HepG2 (cell line): ENCODE data around the gene MISP3. TPM values are rescaled to one million over a fixed set of nuclear protein-coding genes. Genes with fewer than 3 reads are reported as not detected.

Source experiments
- ATAC-seq: fragments of 200-7000 bp; cut with Tn5 transposase; 3 replicates; pipeline ENCODE4 v1.9.1; 2020; ENCODE audit warnings: mild to moderate bottlenecking, moderate library complexity
- BruUV-seq: library from RNA; stranded (reverse); fragments of 400-500 nt; replicated peaks from 2 replicates; lab custom pipeline; 2021; lab: Mats Ljungman, UMichigan
- CTCF ChIA-PET: fragments of 300-600 bp; formaldehyde crosslinking; extraction: SDS; loops from one replicate; lab custom pipeline; 2021; ENCODE audit warnings: low total read pairs, inconsistent platforms, low intra/inter-chr PET ratio; lab: Yijun Ruan, JAX
- POLR2A ChIA-PET: fragments of 350-600 bp; sonication (Branson Sonifier 250); formaldehyde crosslinking; loops from one replicate; lab custom pipeline; 2020; ENCODE audit warnings: antibody characterized with exemption, inconsistent platforms; lab: Yijun Ruan, JAX
- DNase-seq: peaks from one replicate; pipeline ENCODE4 v3.0.0-alpha.2; 2015; ENCODE audit warnings: low spot score
- FAIRE-seq: peaks from 3 replicates; lab custom pipeline; 2011; peaks lifted over from hg19 to GRCh38; lab: Jason Lieb, UNC
- H2AFZ ChIP-seq: one replicate; pipeline ENCODE4 v1.6.1; 2011; ENCODE audit warnings: low read length, inconsistent platforms
- H3K27ac ChIP-seq: fragments of 300-600 bp; 3 replicates; pipeline ENCODE4 v1.8.0; 2011; ENCODE audit warnings: mixed run types, mild to moderate bottlenecking, mixed read lengths, low read length, inconsistent platforms; ENCODE audit not compliant: insufficient read depth; ENCODE audit errors: extremely low read length
- H3K27me3 ChIP-seq, 2 experiments: fragments of 200-600 bp in 1 of 2; 2 replicates in 1 of 2; 3 replicates in 1 of 2; pipeline versions ENCODE4 v1.6.0 to v1.8.0; 2011; ENCODE audit warnings: low read length in 2 of 2, mild to moderate bottlenecking in 2 of 2, moderate library complexity in 2 of 2, inconsistent platforms in 1 of 2; ENCODE audit not compliant: insufficient read depth in 2 of 2, control insufficient read depth in 1 of 2
- H3K36me3 ChIP-seq, 2 experiments: fragments of 200-600 bp in 1 of 2; replicated peaks in 1 of 2; 2 replicates in 1 of 2; 3 replicates in 1 of 2; pipeline versions ENCODE4 v1.5.1 to v1.8.0; 2011; ENCODE audit warnings: low read length in 2 of 2, inconsistent platforms in 1 of 2; ENCODE audit not compliant: insufficient read depth in 2 of 2, control insufficient read depth in 1 of 2
- H3K4me1 ChIP-seq: 2 replicates; pipeline ENCODE4 v1.5.1; 2012; ENCODE audit warnings: low read length, inconsistent platforms; ENCODE audit not compliant: insufficient read depth
- H3K4me2 ChIP-seq: 2 replicates; pipeline ENCODE4 v1.6.0; 2011; ENCODE audit warnings: low read depth, low read length, inconsistent platforms
- H3K4me3 ChIP-seq, 3 experiments: fragments of 200-600 bp in 1 of 3; sonication (generic), shearing (Covaris generic) in 1 of 3; replicated peaks in 1 of 3; 2 replicates each; pipeline ENCODE4 v1.5.1; 2011 to 2016; ENCODE audit warnings: low read length in 3 of 3, inconsistent platforms in 2 of 3, low read depth in 2 of 3, mild to moderate bottlenecking in 2 of 3, control low read depth in 1 of 3, mixed read lengths in 1 of 3; ENCODE audit not compliant: insufficient read depth in 1 of 3
- H3K79me2 ChIP-seq: one replicate; pipeline ENCODE4 v1.6.1; 2011; ENCODE audit warnings: low read length, inconsistent platforms; ENCODE audit not compliant: insufficient read depth
- H3K9ac ChIP-seq: 2 replicates; pipeline ENCODE4 v1.6.0; 2011; ENCODE audit warnings: mild to moderate bottlenecking, low read depth, low read length, inconsistent platforms; ENCODE audit not compliant: insufficient read depth
- H3K9me3 ChIP-seq: 2 replicates; pipeline ENCODE4 v1.5.1; 2012; ENCODE audit warnings: mild to moderate bottlenecking, low read length
- H4K20me1 ChIP-seq: 2 replicates; pipeline ENCODE4 v1.6.0; 2011; ENCODE audit warnings: inconsistent platforms, mild to moderate bottlenecking, low read length, moderate library complexity; ENCODE audit not compliant: insufficient read depth
- FLYWCH1 ChIP-seq: sonication (generic); formaldehyde crosslinking; IDR thresholded peaks from 2 replicates; pipeline ENCODE4 v1.8.1; 2023; ENCODE audit warnings: mild to moderate bottlenecking, missing genetic modification reagents
- GABPB1 ChIP-seq: IDR thresholded peaks from 2 replicates; pipeline ENCODE4 v1.6.1; 2016; ENCODE audit warnings: mild to moderate bottlenecking, missing genetic modification reagents, moderate library complexity, missing compliant biosample characterization
- MAF1 ChIP-seq: sonication (generic); formaldehyde crosslinking; IDR thresholded peaks from 2 replicates; pipeline ENCODE4 v1.5.0; 2020; ENCODE audit warnings: missing genetic modification reagents, borderline replicate concordance
- ZFP36L2 ChIP-seq: sonication (generic); formaldehyde crosslinking; IDR thresholded peaks from 2 replicates; pipeline ENCODE4 v1.4.0; 2020; ENCODE audit warnings: missing genetic modification reagents
- ZNF510 ChIP-seq: sonication (generic); formaldehyde crosslinking; IDR thresholded peaks from 2 replicates; pipeline ENCODE4 v1.4.0; 2020; ENCODE audit warnings: low read depth, mild to moderate bottlenecking, missing genetic modification reagents
- ZXDC ChIP-seq: sonication (generic); formaldehyde crosslinking; IDR thresholded peaks from 2 replicates; pipeline ENCODE4 v1.5.0; 2020; ENCODE audit warnings: mild to moderate bottlenecking, missing genetic modification reagents
- WGBS: methylation state at CpG from one replicate; pipeline ENCODE4 v1.1.6; 2017; ENCODE audit warnings: low lambda C conversion rate; 5-methylcytosine and 5-hydroxymethylcytosine counted together
- in situ Hi-C: cut with HindIII; loops from 2 replicates; pipeline ENCODE4 v1.10.0; 2017; ENCODE audit warnings: low pct_unique_long_range_greater_than_20kb; ENCODE audit not compliant: extremely low pct_ligation_motif_present
- intact Hi-C: fragments of 100-400 bp; cut with micrococcal nuclease; formaldehyde crosslinking; loops from one replicate; pipeline ENCODE4 v1.10.0; 2022; ENCODE audit not compliant: unreplicated experiment
- polyA plus RNA-seq, 8 experiments: library from polyadenylated mRNA; depleted of rRNA in 3 of 8; stranded (reverse) in 7 of 8; unstranded in 1 of 8; fragments of >200 nt; fragmentation: Illumina TruSeq in 4 of 8; extraction: Trizol in 4 of 8; gene quantifications; 2 replicates each; pipeline versions ENCODE4 v1.2.1 to v1.2.3, GENCODE V29; 2011 to 2016; ENCODE audit warnings: low read depth in 4 of 8, missing spikeins in 1 of 8, mixed read lengths in 1 of 8; ENCODE audit not compliant: insufficient read depth in 1 of 8
- total RNA-seq, 5 experiments: library from RNA; depleted of rRNA; stranded (reverse); fragments of >200 nt; fragmentation: Illumina TruSeq; extraction: Trizol; gene quantifications; 2 replicates each; pipeline ENCODE4 v1.2.3, GENCODE V29; 2016; ENCODE audit warnings: low read depth in 1 of 5
- TF ChIP-seq, protein P1 (sequence below): IDR thresholded peaks from 2 replicates; pipeline ENCODE4 v1.6.1; 2016; ENCODE audit warnings: control low read depth
- TF ChIP-seq, protein P2 (sequence below): sonication (generic); formaldehyde crosslinking; IDR thresholded peaks from 2 replicates; pipeline ENCODE4 v1.8.1; 2023; ENCODE audit warnings: mild to moderate bottlenecking, missing genetic modification reagents

MISP3 gene
- total and polyA plus RNA-seq, 2 of the 13 experiments (the other 11 are each of a cell fraction or from before 2014, with no cell fraction given), result 2.5 to 5.4 TPM

DNA sequence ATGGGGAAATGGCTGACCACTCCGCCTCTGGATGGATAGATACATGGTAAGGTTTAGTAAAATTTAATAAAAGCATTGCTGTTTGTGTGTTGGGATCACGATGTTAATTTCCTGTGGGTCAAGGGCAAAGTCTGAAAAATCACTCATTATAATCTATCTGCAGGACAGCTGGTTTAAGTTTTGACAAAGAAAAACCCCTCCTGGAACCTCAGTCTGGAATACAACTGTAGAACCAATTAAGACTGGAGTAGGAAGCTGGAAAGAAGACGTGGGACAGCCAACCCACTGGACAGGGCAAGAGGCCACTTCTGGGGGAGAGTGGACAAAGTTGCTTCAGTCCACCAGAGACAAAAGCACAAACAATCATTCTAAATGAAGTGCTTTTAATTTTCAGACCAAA is 46.6 kb downstream of the MISP3 start (continued):
- no peak for TF ChIP-seq ZNF510 (CRISPR knock-in tag)
- TF ChIP-seq MAF1, result no peak
- TF ChIP-seq ZFP36L2 (CRISPR knock-in tag), result no peak
- TF ChIP-seq GABPB1 (CRISPR knock-in tag), result no peak
- no peak for TF ChIP-seq FLYWCH1 (CRISPR knock-in tag)
- no peak for TF ChIP-seq ZXDC (CRISPR knock-in tag)

GRCh38 chr19:14119644-14120496 is 47.3 kb downstream of the MISP3 start:
- CTCF ChIA-PET, result no interaction called here
- FAIRE-seq, result no peak
- intact Hi-C loops, result loop anchor here (5.0 kb wide), 1 partner anchor 38 kb away; no protein-coding TSS in a partner anchor

More at GRCh38 chr19:14119644-14120496, 47.3 kb downstream of the MISP3 start:
- Histone ChIP-seq H3K9ac (peak overlapping the region; percentile 89; the same call in 1 of the 2 replicates), H3K79me2 (peaks cover 12% of the 10 kb centered on the region), H3K4me2 (peak overlapping the region; percentile 100), H3K27me3 (no peaks in the 10 kb centered on the region; a peak in 1 of 5 replicates), H3K27ac (no peak overlapping the region), H4K20me1 (no peaks in the 10 kb centered on the region), H3K9me3 (no peaks in the 10 kb centered on the region), H2AFZ (no peak overlapping the region), H3K4me1 (peaks cover 33% of the 10 kb centered on the region), H3K36me3 (peaks cover 0 to 4% of the 10 kb centered on the region in 2 experiments; a peak in 2 of 5 replicates), H3K4me3 (peak overlapping the region in 1 of 3 experiments; percentile 4; a peak in 1 of 6 replicates)
- DNase-seq, result no peak
- 90% methylated on average over 4 of the region's 7 CpGs for WGBS
- BruUV-seq, result no TSS peak
- POLR2A ChIA-PET, result interaction anchor here (2.5 kb wide), 1 partner anchor 17 kb away, joined by 21 read pairs; the partner anchor contains the start of gene ASF1B
- TF ChIP-seq, protein P1, sequence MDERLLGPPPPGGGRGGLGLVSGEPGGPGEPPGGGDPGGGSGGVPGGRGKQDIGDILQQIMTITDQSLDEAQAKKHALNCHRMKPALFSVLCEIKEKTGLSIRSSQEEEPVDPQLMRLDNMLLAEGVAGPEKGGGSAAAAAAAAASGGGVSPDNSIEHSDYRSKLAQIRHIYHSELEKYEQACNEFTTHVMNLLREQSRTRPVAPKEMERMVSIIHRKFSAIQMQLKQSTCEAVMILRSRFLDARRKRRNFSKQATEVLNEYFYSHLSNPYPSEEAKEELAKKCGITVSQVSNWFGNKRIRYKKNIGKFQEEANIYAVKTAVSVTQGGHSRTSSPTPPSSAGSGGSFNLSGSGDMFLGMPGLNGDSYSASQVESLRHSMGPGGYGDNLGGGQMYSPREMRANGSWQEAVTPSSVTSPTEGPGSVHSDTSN (CRISPR knock-in tag), result peak; percentile 49; the same call in 1 of the 2 replicates
- TF ChIP-seq, protein P2, sequence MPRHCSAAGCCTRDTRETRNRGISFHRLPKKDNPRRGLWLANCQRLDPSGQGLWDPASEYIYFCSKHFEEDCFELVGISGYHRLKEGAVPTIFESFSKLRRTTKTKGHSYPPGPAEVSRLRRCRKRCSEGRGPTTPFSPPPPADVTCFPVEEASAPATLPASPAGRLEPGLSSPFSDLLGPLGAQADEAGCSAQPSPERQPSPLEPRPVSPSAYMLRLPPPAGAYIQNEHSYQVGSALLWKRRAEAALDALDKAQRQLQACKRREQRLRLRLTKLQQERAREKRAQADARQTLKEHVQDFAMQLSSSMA, result no peak
- in situ Hi-C loops, result no loop called here
- no peak for ATAC-seq
